Hepatic stellate cell (primary cell): ENCODE measurements around the gene ZNF460.

Source experiments
- DNase-seq: peaks from one replicate; pipeline ENCODE4 v3.0.0; 2011; ENCODE audit warnings: low spot score

ZNF460 gene

GRCh38 chr19:57280962-57281400, 696 bp downstream of the ZNF460 start:
- no peak for DNase-seq

- no peak for DNase-seq
Measured at GRCh38 chr19:57282011-57282643, 1.8 kb downstream of the ZNF460 start.

DNA sequence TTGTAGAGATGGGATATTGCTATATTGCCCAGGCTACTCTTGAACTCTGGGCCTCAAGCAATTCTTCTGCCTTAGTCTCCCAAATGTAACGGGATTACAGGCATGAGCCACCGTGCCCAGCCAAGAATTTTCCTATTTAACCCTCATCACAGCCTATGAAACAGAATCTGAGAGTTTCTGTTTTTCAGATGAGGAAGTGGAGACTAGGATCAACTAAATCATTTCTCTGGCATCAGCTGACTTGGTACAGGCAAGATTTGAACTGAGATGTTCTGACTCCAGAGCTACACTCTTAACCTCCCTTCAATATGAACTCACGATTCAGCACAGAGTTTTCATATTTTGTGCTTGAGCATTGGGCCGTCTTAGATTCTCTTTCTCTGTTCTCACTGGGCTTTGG, 8.1 kb downstream of the ZNF460 start:
- no peak for DNase-seq

DNA sequence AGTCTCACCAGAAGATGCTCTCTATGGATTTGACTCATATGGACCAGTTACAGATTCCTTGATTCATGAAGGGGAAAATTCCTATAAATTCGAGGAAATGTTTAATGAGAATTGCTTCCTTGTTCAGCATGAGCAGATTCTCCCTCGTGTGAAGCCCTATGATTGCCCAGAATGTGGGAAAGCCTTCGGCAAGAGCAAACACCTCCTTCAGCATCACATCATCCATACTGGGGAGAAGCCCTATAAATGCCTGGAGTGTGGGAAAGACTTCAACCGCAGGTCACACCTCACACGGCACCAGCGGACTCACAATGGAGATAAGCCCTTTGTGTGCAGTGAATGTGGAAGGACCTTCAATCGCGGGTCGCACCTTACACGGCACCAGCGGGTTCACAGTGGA, 10.7 kb downstream of the ZNF460 start:
- no peak for DNase-seq

GRCh38 chr19:57292547-57292946, 12.3 kb downstream of the ZNF460 start:
- DNase-seq, result no peak

DNA sequence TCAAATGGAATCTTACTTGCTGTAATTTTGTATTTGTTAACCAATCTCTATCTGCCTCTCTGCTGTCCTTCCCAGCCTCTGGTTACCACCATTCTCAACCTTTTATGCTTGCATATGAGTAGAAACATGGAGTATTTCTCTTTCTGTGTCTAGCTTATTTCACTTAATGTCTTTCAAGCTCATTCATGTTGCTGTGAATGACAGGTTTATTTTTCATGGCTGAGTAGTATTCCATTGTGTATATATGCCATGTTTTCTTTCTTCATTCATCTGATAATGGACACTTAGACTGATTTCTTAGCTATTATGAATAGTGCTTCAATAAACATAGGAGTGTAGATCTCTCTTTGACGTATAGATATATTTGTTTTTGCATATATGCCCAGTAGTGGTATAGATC, 13.4 kb downstream of the ZNF460 start:
- DNase-seq, result no peak

- peak; percentile 81 for DNase-seq
Measured at GRCh38 chr19:57302020-57302465, 21.8 kb downstream of the ZNF460 start.

DNA sequence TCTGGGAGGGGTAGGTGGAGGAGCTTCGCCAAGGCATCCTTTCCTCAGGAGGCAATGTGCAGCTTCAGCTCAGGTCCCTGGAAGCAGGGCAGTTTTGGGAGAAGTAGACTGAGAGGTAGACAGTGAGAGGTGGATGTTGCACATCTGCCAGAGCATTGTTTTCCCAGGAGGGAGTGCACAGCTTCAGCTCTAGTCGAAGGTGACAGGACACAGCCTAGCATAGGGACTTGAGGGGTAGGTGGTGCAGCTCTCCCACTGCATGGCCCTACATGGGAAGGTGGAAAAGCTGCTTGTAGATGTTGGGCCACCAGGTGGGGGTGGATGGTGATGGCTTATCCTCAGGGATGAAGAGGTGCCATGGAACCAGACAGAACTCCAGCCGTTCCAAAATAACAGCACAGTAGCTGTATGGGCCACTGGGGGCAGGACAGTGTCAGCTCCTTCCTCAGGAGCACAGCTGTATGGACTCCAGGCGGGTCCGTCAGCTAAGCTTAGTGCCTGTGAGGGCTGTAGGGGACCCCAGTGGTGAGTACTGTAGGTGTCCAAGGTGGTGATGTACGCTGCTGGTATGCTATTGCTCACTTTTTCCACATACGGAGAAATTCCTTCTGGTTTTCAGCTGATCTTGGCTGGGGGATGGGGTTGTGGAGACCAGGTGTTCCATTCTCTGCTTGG, 22.6 kb downstream of the ZNF460 start:
- DNase-seq, result no peak

GRCh38 chr19:57305056-57305455, 24.8 kb downstream of the ZNF460 start:
- no peak for DNase-seq

DNA sequence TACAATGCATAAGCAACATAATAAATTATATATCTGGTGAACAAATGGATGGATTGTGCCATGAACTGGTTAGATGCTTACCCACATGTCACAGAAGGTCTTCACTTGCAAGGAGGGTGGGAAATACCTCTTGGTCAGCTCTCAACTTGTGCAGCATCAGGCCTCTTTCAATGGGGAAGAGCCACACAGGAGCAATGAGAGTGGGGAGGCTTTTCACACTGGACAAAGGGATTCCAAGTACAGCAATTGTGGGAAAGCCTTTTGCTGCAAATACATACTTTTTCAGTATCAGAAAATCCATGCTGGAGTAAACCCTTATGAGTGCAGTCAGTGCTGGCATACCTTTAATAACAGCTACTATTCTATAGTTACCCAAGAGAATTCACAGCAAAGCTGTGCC, 28.2 kb downstream of the ZNF460 start:
- DNase-seq, result no peak

DNA sequence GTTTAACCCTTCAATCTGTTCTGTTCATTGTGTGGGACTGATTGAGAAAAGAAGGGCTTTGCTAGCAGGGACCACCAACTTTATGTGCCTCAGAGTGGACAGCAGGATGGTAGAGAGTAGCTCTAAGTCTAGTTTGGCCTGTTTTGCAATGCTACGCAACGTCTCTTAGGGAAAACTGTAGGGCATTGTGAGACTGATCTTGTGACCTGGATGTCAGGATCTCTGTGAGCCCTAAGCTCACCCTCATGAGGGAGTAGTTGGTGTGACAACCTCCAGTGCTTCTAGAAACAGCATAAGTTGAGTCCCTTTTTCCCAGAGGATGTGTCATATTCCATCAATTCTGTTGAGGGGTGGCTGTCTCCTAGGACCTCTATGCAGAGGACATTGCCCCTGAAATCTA, 30.5 kb downstream of the ZNF460 start:
- no peak for DNase-seq

DNA sequence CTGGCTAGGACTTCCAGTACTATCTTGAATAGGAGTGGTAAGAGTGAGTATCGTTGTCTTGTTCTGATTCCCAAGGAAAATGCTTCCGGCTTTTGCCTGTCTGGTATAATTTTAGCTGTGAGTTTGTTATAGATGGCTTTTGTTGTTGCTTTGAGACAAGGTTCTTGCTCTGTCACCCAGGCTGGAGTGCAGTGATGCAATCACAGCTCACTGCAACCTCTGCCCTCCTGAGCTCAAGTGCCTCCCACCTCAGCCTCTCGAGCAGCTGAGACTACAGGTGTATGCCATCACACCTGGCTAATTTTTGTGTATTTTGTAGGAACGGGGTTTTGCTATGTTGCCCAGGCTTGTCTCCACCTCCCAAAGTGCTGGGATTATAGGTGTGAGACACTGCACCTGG, 33.9 kb downstream of the ZNF460 start:
- DNase-seq, result no peak

DNA sequence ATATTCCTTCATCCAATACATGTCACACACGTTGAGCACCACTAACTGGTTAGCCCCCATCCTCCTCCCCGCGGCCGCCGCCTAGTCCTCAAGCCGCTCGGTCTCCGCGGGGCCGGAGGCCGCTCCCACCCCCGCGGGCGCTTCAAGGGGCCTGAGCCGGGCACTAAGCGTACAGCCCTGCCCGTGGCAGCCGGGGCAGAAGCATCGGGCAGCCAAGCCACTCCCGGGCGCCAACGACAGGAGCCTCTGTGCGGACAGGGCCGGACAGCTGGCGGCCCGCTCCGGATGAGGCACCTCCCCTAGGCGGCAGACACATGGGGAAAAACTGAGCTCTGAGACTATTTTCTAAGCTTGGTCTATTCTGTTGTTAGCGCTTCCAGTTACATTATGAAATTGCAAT, 37.2 kb downstream of the ZNF460 start:
- DNase-seq, result no peak

DNA sequence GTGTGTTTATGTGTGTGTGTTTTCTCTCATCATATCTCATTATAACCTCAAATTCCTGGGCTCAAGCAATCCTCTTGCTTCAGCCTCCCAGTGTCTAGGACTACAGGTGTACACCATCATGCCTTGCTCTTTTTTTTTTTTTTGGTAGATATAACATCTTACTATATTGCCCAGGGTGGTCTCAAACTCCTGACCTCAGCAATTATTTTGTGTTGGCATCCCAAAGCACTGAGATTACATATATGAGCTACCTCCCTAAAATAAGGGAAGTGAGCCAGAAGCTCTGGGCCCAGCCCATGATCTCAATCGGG, 39.5 kb downstream of the ZNF460 start:
- no peak for DNase-seq

- peak; percentile 97 for DNase-seq
Measured at GRCh38 chr19:57320180-57321084, 40.1 kb downstream of the ZNF460 start, which contains the start of gene ZNF543. Gene ZNF543 (plus strand): TSS chr19:57320472. CDS start chr19:57320854, 382 bp downstream.

- DNase-seq, result no peak
Measured at GRCh38 chr19:57321116-57321515, 40.8 kb downstream of the ZNF460 start.

DNA sequence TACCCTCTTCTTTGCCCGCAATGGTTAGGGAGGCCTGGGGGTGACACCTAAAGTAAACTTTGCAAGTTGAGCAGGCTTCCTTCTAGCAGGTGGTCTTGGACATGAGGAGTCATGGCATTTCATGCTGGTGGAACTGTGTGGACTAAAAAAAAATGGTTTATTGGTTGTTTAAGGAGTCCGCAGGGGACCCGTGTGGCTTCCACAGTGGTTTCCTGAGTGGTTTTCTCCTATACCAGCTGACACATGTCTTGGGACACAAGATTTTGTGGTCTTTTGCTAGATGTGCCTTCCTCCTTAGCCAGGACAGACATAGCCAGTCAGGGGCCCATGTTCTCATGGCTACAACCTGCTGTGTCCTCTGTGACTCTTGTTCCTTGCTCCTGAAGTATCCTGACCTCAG, 41.5 kb downstream of the ZNF460 start:
- DNase-seq, result no peak

DNA sequence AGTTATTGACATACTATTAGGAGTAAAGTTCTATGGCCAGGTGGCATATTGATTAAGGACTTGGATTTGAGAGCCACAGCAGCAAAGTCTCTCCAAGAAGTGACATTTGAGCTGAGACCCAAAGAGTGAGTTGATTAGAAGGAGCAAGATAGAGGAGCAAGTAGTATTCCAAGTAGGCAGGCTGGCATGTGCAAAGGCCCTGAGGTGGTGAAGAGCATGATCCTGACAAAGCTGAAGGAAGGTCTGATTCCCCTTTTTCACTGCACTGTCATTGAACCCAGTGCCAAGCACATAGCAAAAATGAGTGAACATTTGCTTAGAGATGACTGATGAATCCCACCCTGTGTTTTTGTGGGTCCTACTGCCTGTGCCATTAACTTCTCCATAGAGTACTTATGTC, 44.7 kb downstream of the ZNF460 start:
- DNase-seq, result no peak

- no peak for DNase-seq
Measured at GRCh38 chr19:57327993-57328392, 47.7 kb downstream of the ZNF460 start.

DNA sequence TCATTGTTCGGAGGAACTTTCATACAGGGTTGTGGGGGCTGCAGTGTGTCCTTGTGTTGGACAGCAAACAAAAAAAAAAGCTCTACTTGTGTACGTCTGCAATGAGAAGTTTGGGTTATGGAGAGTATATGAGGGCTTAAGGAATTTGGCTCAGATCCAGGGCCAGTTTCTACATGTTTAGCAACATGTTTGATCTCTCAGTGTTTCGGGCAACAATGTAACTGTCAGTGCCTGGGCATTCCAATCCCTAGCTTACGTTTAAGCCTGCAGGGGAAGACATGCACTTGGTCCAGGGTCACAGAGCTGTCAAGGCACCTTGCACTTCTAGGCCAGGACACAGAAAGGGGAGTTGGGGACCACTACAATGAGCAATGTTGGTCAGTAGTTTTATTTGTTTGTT, 53.9 kb downstream of the ZNF460 start:
- DNase-seq, result no peak

DNA sequence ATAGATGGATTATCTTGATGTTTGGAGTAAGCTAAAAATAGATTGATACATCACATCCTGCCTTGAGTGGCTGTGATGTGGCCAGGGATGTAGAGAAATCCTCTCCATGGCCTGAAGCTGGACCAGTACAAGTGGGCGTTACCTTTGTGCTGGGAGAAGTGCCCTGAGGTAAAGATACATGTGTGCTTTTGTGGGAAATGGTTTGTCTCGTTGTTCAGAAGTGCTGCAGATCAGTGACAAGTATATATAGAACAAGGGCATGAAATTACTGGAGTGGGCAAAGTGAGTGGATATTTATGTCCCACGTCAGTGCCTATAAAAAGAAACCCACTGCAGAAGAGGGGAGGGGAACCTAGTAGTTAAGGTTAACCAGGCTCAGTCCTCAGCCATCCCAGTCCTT, 58.6 kb downstream of the ZNF460 start:
- DNase-seq, result peak; percentile 70

- no peak for DNase-seq
Measured at GRCh38 chr19:57342582-57342981, 62.3 kb downstream of the ZNF460 start.
